Measurements from ENCODE around the gene ARIH2.

ARIH2 gene

GRCh38 chr3:48885753-48886152, 32.9 kb upstream of the ARIH2 start:
- Histone ChIP-seq H3K9me2 (replicated peaks; ENCODE audit: insufficient read depth, low read length) (no peaks in the 10 kb centered on the region), H3F3A (ENCODE audit: insufficient read depth, low read length) (no peaks in the 10 kb centered on the region), H3K79me2 (ENCODE audit: low read length) (peaks cover 60% of the 10 kb centered on the region), H3K4me1 (ENCODE audit: low read length) (no peaks in the 10 kb centered on the region), H3K9me3 (replicated peaks; ENCODE audit: insufficient read depth, low read length) (no peaks in the 10 kb centered on the region), H4K20me1 (ENCODE audit: insufficient read depth, low read length) (no peaks in the 10 kb centered on the region), H3K27ac (ENCODE audit: low read length) (no peak overlapping the region), H2AFZ (ENCODE audit: low read length) (no peak overlapping the region), H3K4me2 (ENCODE audit: low read depth, low read length) (no peak overlapping the region), H3K36me3 (replicated peaks; ENCODE audit: insufficient read depth, low read length) (no peaks in the 10 kb centered on the region), H3K4me3 (ENCODE audit: low read length) (no peak overlapping the region), H3K9ac (ENCODE audit: low read length) (no peak overlapping the region), H3K27me3 (replicated peaks; ENCODE audit: insufficient read depth, low read length) (no peaks in the 10 kb centered on the region)
- DNase-seq: no peak
- TF ChIP-seq EZH2 (optimal IDR thresholded peaks at IDR 0.05; ENCODE audit: low read depth, low read length) (no peak), EZH2phosphoT487 (IDR thresholded peaks at IDR 0.05; ENCODE audit: low read length) (no peak), CTCF (IDR thresholded peaks at IDR 0.05; ENCODE audit: low read length) (no peak)

GRCh38 chr3:48891606-48892005, 27.0 kb upstream of the ARIH2 start:
- Histone ChIP-seq H3K9me2 (replicated peaks; ENCODE audit: insufficient read depth, low read length) (no peaks in the 10 kb centered on the region), H3K27ac (ENCODE audit: low read length) (no peak overlapping the region), H3K36me3 (replicated peaks; ENCODE audit: insufficient read depth, low read length) (no peaks in the 10 kb centered on the region; the same call in 1 of the 2 replicates), H3K79me2 (ENCODE audit: low read length) (peaks cover 60% of the 10 kb centered on the region), H3K4me1 (ENCODE audit: low read length) (peaks cover 4% of the 10 kb centered on the region; the same call in 1 of the 2 replicates), H3K9me3 (replicated peaks; ENCODE audit: insufficient read depth, low read length) (no peaks in the 10 kb centered on the region), H2AFZ (ENCODE audit: low read length) (no peak overlapping the region), H3K27me3 (replicated peaks; ENCODE audit: insufficient read depth, low read length) (no peaks in the 10 kb centered on the region), H3K4me2 (ENCODE audit: low read depth, low read length) (no peak overlapping the region), H4K20me1 (ENCODE audit: insufficient read depth, low read length) (0 out of 2 replicates have a peak, but pooled peaks cover 4% of the 10 kb centered on the region), H3F3A (ENCODE audit: insufficient read depth, low read length) (peaks cover under 1% of the 10 kb centered on the region), H3K9ac (ENCODE audit: low read length) (no peak overlapping the region), H3K4me3 (ENCODE audit: low read length) (no peak overlapping the region)
- no peak for TF ChIP-seq EZH2 (optimal IDR thresholded peaks at IDR 0.05; ENCODE audit: low read depth, low read length)
- TF ChIP-seq CTCF (IDR thresholded peaks at IDR 0.05; ENCODE audit: low read length): no peak
- DNase-seq: no peak

- Histone ChIP-seq H3K9me2 (replicated peaks; ENCODE audit: insufficient read depth, low read length) (no peaks in the 10 kb centered on the region), H3K27me3 (replicated peaks; ENCODE audit: insufficient read depth, low read length) (no peaks in the 10 kb centered on the region), H3K27ac (ENCODE audit: low read length) (no peak overlapping the region), H3K9ac (ENCODE audit: low read length) (no peak overlapping the region), H3K4me1 (ENCODE audit: low read length) (peaks cover 18% of the 10 kb centered on the region), H3K79me2 (ENCODE audit: low read length) (peaks cover 58% of the 10 kb centered on the region), H2AFZ (ENCODE audit: low read length) (no peak overlapping the region), H3K36me3 (replicated peaks; ENCODE audit: insufficient read depth, low read length) (no peaks in the 10 kb centered on the region; the same call in 1 of the 2 replicates), H3F3A (ENCODE audit: insufficient read depth, low read length) (peaks cover 26% of the 10 kb centered on the region), H3K4me2 (ENCODE audit: low read depth, low read length) (no peak overlapping the region), H3K9me3 (replicated peaks; ENCODE audit: insufficient read depth, low read length) (no peaks in the 10 kb centered on the region), H3K4me3 (ENCODE audit: low read length) (no peak overlapping the region), H4K20me1 (ENCODE audit: insufficient read depth, low read length) (0 out of 2 replicates have a peak, but pooled peaks cover 4% of the 10 kb centered on the region)
- no peak for DNase-seq
- TF ChIP-seq EZH2phosphoT487 (IDR thresholded peaks at IDR 0.05; ENCODE audit: low read length) (no peak), EZH2 (optimal IDR thresholded peaks at IDR 0.05; ENCODE audit: low read depth, low read length) (no peak), CTCF (IDR thresholded peaks at IDR 0.05; ENCODE audit: low read length) (no peak)
These were observed 24.1 kb upstream of the ARIH2 start for GRCh38 chr3:48894516-48894915.
